NCI-H187 (cell line): ENCODE measurements around the gene RFX3.

Experiments used
- DNase-seq, 2 experiments: peaks; one replicate each; lab custom pipeline; 2025; lab: John Stamatoyannopoulos, UW

Gene RFX3

GRCh38 chr9:3215658-3216057 lies 310.1 kb downstream of the RFX3 start:
- DNase-seq, result no peak

GRCh38 chr9:3214741-3215140 lies 311.1 kb downstream of the RFX3 start:
- DNase-seq, result peak; percentile 37 to 74

GRCh38 chr9:3205421-3206095 lies 320.2 kb downstream of the RFX3 start:
- DNase-seq, result no peak

GRCh38 chr9:3200331-3200774 lies 325.4 kb downstream of the RFX3 start:
- DNase-seq, result no peak

GRCh38 chr9:3193791-3194190 lies 332.0 kb downstream of the RFX3 start:
- no peak for DNase-seq

DNA sequence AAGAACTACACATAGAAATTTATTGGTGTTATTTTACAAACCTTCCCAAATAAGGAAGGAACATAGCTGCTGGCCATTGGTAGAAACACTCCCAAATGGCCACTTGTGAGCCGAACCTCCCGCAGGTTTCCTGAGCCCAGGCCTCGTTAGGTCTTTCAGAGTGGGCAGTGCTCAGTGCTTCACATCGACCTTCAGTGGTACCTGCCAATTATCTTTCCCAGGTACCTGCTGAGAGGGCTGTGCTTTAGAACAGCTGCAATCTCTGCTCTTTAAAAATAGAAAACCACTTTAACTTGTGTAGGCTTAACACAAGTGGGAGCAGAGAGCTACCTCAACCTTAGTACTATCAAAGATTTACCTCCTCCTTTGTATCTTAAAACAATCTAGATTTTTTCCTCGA lies 334.1 kb downstream of the RFX3 start:
- DNase-seq, result peak; percentile 74 to 75

- DNase-seq, result peak in 1 of 2 experiments; percentile 26
These were observed 336.5 kb downstream of the RFX3 start for GRCh38 chr9:3189113-3189861.

DNA sequence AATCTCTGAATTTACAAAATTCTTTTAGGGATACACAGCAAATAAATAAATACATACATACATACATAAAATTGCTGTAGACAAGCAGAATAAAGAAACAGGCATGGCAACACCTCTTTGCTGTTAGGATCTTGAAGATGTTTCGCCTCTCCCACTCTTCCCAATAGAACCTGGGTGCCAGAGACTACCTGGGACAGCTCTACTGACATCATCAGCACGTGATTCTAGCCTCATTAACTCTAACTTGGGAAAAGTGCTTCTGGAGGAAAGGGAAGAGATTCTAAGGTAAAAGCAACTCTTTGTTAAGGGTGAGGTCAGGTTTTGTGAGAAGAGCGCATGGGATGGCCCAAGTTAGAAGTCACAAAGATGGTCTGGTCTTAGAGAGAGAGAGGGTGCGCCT lies 339.1 kb downstream of the RFX3 start:
- DNase-seq, result no peak

GRCh38 chr9:3181049-3181953 lies 344.5 kb downstream of the RFX3 start:
- peak; percentile 35 to 62 for DNase-seq

- DNase-seq, result no peak
These were observed 345.1 kb downstream of the RFX3 start for GRCh38 chr9:3180696-3181048.

DNA sequence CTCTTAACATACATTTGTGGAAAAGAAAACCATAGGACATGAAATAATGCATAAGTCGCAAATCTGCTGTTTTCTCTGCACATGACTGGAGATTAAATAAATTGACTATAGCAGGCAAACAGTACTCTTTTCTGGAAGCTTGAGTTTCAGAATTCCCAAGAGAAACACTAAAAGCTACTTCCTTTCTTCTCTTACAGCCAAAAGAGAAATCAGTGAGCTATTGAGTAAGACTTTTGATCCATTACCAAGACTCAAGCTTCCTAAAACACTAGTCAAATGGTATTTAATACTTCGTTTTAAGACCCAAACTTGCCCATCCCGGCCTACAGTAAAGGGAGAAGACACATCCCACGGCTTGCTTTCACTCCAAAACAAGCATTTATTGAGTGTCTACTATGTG lies 346.1 kb downstream of the RFX3 start:
- no peak for DNase-seq

DNA sequence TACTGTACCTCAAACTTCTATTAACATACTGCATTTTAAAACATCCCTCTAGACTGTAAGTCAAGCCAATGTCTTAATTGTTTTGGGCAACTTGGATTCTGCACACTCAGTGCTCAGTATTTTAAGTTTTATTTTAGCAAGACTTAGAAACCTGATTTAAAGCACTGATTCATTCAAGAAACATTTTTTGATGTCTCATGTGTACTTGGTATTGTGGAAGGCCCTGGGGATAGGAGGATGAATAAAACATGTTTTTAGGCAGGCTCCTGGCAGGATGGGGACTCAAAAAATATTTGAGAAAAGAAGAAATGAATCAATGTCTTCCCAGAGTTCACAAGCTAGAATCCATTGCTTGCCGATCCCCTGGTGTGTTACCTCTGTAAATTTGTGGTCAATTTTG lies 347.9 kb downstream of the RFX3 start:
- DNase-seq, result no peak

DNA sequence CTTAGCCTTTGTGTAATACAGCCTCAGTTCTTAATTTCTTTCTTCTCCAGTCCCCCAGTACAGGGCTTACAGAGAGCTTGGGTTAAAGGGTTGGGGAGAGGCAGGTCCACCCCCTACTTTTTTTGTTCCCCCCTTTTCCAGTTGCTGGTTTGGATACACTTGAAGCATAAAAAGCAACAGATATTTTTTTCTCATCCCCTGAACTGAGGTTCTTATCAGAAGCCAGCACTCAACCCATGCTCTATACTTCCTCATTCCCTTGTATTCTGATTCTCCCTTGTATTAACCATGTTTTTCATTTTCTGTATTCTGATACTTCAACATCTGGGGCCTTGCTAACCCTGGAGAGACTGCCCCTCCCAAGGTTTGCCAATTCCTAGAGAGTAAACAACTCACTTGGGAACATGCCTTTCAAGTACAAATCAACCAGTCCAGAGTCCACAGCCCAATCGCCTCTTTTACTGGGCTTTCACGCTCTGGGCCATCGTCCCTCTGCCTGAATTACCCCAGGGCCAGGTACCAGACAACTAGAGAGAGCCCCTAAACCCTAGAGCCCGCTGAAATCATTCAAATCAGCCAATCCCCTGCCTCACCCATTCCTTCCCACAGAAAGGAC lies 348.5 kb downstream of the RFX3 start:
- no peak for DNase-seq

- DNase-seq, result no peak
These were observed 352.4 kb downstream of the RFX3 start for GRCh38 chr9:3173374-3173773.

GRCh38 chr9:3170819-3171218 lies 355.0 kb downstream of the RFX3 start:
- no peak for DNase-seq
